ENCODE results near the gene WDTC1.

The WDTC1 gene

DNA sequence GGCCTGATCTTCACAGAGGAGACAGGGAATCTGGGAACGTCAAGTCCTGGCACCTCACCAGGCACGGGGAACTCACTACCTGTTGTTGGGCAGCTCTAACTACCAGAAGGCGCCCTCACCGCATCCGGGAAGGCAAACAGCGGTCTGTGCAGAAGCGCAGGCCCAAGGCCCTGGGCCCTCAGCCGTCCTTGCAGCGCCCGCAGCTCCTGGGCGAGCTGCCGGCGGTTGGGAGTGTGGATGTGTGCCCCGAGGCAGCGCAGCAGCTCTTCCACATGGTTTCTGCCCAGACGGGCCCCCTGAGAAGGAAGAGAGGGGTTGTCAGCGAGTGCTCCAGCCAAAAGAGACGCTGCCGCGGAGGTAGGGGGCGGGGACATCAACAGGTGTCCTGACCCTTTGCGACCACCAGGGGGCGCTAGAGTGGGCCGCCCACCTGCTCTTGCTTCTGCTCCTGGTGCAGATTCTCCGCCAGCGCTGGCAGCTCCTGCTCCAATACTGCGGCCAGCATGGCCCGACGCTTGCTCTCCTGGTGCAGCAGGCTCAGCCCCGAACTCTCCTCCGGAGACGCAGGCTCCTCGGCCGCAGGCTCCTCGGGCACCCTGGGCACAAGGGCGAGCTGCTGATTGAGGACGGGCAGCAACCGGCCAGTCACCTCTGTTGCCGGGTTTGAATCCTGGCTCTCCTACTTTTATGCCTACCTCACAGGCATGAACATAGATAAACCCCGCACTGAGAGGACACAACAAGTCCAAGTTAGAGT lies 123.0 kb downstream of the WDTC1 start:
- peak; percentile 88 for DNase-seq

Data from right forelimb (tissue), 1 donor.